ENCODE results near the gene FRZB. TPM values are rescaled to one million over a fixed set of nuclear protein-coding genes. Genes with fewer than 3 reads are reported as not detected.
"Not testable (repeated sequence)": the region's sequence is repeated elsewhere in the genome, so short reads cannot be mapped to it uniquely, and the experiment has no call there.

Gene FRZB
- total RNA-seq, 6 experiments from 2014 or later: 0.06 to 0.17 (median 0.09) TPM; not detected in 3

GRCh38 chr2:182890305-182890704 is 23.9 kb upstream of the FRZB start:
- H3K27ac Mint-ChIP-seq: no peak overlapping the region
- TF ChIP-seq CTCF (IDR thresholded peaks at IDR 0.05): no peak
- no peaks in the 10 kb centered on the region for H3K9me3 Mint-ChIP-seq
- H3K27me3 Mint-ChIP-seq (ENCODE audit: insufficient read depth): no peaks in the 10 kb centered on the region; the same call in none of the 2 replicates
- DNase-seq: no peak
- H3K36me3 Mint-ChIP-seq (ENCODE audit: low read depth): peaks cover 3% of the 10 kb centered on the region; the same call in 1 of the 2 replicates
- no peak overlapping the region for H3K4me3 Mint-ChIP-seq
- H3K4me1 Mint-ChIP-seq (ENCODE audit: low read depth): peaks cover 23% of the 10 kb centered on the region

GRCh38 chr2:182887753-182888415 is 21.4 kb upstream of the FRZB start:
- Mint-ChIP-seq H3K4me3 (no peak overlapping the region), H3K27me3 (ENCODE audit: insufficient read depth) (peaks cover 4% of the 10 kb centered on the region), H3K27ac (no peak overlapping the region), H3K36me3 (ENCODE audit: low read depth) (no peaks in the 10 kb centered on the region), H3K4me1 (ENCODE audit: low read depth) (peaks cover 17% of the 10 kb centered on the region), H3K9me3 (no peaks in the 10 kb centered on the region)
- no peak for TF ChIP-seq CTCF (IDR thresholded peaks at IDR 0.05)
- DNase-seq: no peak

GRCh38 chr2:182887093-182887492 is 20.7 kb upstream of the FRZB start:
- no peaks in the 10 kb centered on the region for H3K36me3 Mint-ChIP-seq (ENCODE audit: low read depth)
- TF ChIP-seq CTCF (IDR thresholded peaks at IDR 0.05): no peak

GRCh38 chr2:182885771-182886170 is 19.3 kb upstream of the FRZB start:
- TF ChIP-seq CTCF (IDR thresholded peaks at IDR 0.05): no peak
- Mint-ChIP-seq H3K9me3 (no peaks in the 10 kb centered on the region), H3K36me3 (ENCODE audit: low read depth) (no peaks in the 10 kb centered on the region), H3K4me3 (no peak overlapping the region), H3K27me3 (ENCODE audit: insufficient read depth) (peaks cover 4% of the 10 kb centered on the region), H3K4me1 (ENCODE audit: low read depth) (peaks cover 7% of the 10 kb centered on the region), H3K27ac (no peak overlapping the region)
- DNase-seq: no peak

More at GRCh38 chr2:182887093-182887492, 20.7 kb upstream of the FRZB start:
- no peak overlapping the region for H3K4me3 Mint-ChIP-seq
- H3K27me3 Mint-ChIP-seq (ENCODE audit: insufficient read depth): peaks cover 4% of the 10 kb centered on the region
- H3K27ac Mint-ChIP-seq: no peak overlapping the region
- H3K9me3 Mint-ChIP-seq: no peaks in the 10 kb centered on the region
- no peak for DNase-seq
- H3K4me1 Mint-ChIP-seq (ENCODE audit: low read depth): peaks cover 17% of the 10 kb centered on the region

GRCh38 chr2:182883451-182883850 is 17.0 kb upstream of the FRZB start:
- Mint-ChIP-seq H3K36me3 (ENCODE audit: low read depth) (no peaks in the 10 kb centered on the region), H3K4me1 (ENCODE audit: low read depth) (no peaks in the 10 kb centered on the region)
- DNase-seq: no peak

GRCh38 chr2:182880100-182880499 is 13.7 kb upstream of the FRZB start:
- H3K9me3 Mint-ChIP-seq: peaks cover 17% of the 10 kb centered on the region
- H3K4me1 Mint-ChIP-seq (ENCODE audit: low read depth); H3K36me3 Mint-ChIP-seq (ENCODE audit: low read depth); H3K27me3 Mint-ChIP-seq (ENCODE audit: insufficient read depth); DNase-seq; H3K27ac Mint-ChIP-seq; H3K4me3 Mint-ChIP-seq: not testable (repeated sequence)

More at GRCh38 chr2:182883451-182883850, 17.0 kb upstream of the FRZB start:
- H3K27ac Mint-ChIP-seq: no peak overlapping the region
- peaks cover 4% of the 10 kb centered on the region for H3K27me3 Mint-ChIP-seq (ENCODE audit: insufficient read depth)
- H3K9me3 Mint-ChIP-seq: peaks cover 8% of the 10 kb centered on the region
- H3K4me3 Mint-ChIP-seq: no peak overlapping the region
- no peak for TF ChIP-seq CTCF (IDR thresholded peaks at IDR 0.05)

GRCh38 chr2:182876653-182877052 is 10.2 kb upstream of the FRZB start:
- H3K4me3 Mint-ChIP-seq; H3K27me3 Mint-ChIP-seq (ENCODE audit: insufficient read depth); DNase-seq; H3K4me1 Mint-ChIP-seq (ENCODE audit: low read depth); H3K27ac Mint-ChIP-seq; H3K36me3 Mint-ChIP-seq (ENCODE audit: low read depth): not testable (repeated sequence)
- H3K9me3 Mint-ChIP-seq: peaks cover 24% of the 10 kb centered on the region
